NCI-H748 treated with DMSO at 0.1 percent for 48 hours (cell line): ENCODE measurements around the gene PITX2.
"Not testable (repeated sequence)": the region's sequence is repeated elsewhere in the genome, so short reads cannot be mapped to it uniquely, and the experiment has no call there.

ENCODE experiments used
- DNase-seq: peaks from one replicate; lab custom pipeline; 2025; lab: John Stamatoyannopoulos, UW

The PITX2 gene

GRCh38 chr4:110611968-110612447, 10.9 kb downstream of the PITX2 start:
- no peak for DNase-seq

GRCh38 chr4:110610940-110611831, 11.7 kb downstream of the PITX2 start:
- DNase-seq = no peak

GRCh38 chr4:110610620-110610939, 12.3 kb downstream of the PITX2 start:
- no peak for DNase-seq

GRCh38 chr4:110609044-110609750, 13.7 kb downstream of the PITX2 start:
- DNase-seq = no peak

- no peak for DNase-seq
These were observed 17.8 kb downstream of the PITX2 start for GRCh38 chr4:110605077-110605476.

- no peak for DNase-seq
These were observed 20.8 kb downstream of the PITX2 start for GRCh38 chr4:110602061-110602460.

GRCh38 chr4:110597582-110597981, 25.3 kb downstream of the PITX2 start:
- no peak for DNase-seq

- no peak for DNase-seq
These were observed 26.4 kb downstream of the PITX2 start for GRCh38 chr4:110596431-110596830.

- DNase-seq = no peak
These were observed 27.3 kb downstream of the PITX2 start for GRCh38 chr4:110595583-110595982.

- DNase-seq = no peak
These were observed 33.6 kb downstream of the PITX2 start for GRCh38 chr4:110589297-110589696.

- no peak for DNase-seq
These were observed 35.1 kb downstream of the PITX2 start for GRCh38 chr4:110587666-110588285.

- no peak for DNase-seq
These were observed 36.6 kb downstream of the PITX2 start for GRCh38 chr4:110586131-110586850.

- not testable (repeated sequence) for DNase-seq
These were observed 46.2 kb downstream of the PITX2 start for GRCh38 chr4:110576696-110577095.
